ENCODE results near the gene SLC36A3. TPM values are rescaled to one million over a fixed set of nuclear protein-coding genes. Genes with fewer than 3 reads are reported as not detected.

The SLC36A3 gene
- polyA plus RNA-seq, 2 donors, result not detected

DNA sequence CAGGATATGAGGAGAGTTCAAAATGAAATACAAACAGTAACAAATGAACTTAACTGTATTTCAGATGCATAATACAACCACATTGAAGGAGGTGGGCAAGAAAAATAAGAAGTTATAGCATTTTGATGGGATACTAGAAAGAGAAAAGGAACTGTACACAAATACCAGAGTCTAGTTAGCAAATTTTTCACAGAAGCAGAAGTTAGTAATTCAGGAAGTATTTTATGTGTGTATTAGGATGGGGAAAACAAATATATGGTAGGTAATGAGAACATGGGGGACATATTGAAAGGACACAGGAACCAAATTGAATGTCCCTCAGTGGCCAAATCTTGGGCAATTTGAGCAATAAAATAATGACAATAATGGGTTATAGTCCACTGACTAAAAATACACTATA is 32.2 kb downstream of the SLC36A3 start:
- H3K36me3 ChIP-seq (ENCODE audit: control insufficient read depth in 2 of 2, insufficient read depth in 2 of 2, low read length in 1 of 2), result peaks cover 15 to 16% of the 10 kb centered on the region in 2 donors
- H3K9me3 ChIP-seq (ENCODE audit: control insufficient read depth in 2 of 2, insufficient read depth in 1 of 2, low read depth in 1 of 2, low read length in 1 of 2), result no peaks in the 10 kb centered on the region

DNA sequence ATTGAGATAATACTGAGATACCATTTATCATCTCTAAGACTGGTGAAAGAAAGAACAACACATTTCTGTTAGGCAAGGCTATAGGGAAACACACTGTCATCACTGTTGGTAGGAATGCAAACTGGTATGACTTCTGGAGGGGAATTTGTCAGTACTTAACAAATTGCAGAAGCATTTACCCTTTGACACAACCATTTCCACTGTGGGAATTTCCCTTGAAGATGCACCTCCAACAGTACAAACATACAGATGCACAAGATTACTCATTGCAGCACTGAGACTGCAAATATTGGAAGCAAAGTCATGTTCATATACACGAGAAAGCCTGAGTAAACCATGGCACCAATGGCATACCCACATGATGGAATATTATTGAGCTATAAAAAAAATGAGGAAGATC is 33.0 kb downstream of the SLC36A3 start:
- 46 to 51% methylated on average over 1 of the region's 1 CpG for WGBS, 2 donors
- Histone ChIP-seq H3K4me3 (ENCODE audit: low read depth in 1 of 2, low read length in 2 of 2) (no peak overlapping the region), H3K27ac (ENCODE audit: low read depth in 2 of 2, low read length in 1 of 2) (no peak overlapping the region), H3K4me1 (ENCODE audit: control insufficient read depth in 2 of 2, insufficient read depth in 2 of 2, low read length in 1 of 2) (no peaks in the 10 kb centered on the region), H3K9me3 (ENCODE audit: control insufficient read depth in 2 of 2, insufficient read depth in 1 of 2, low read depth in 1 of 2, low read length in 1 of 2) (no peaks in the 10 kb centered on the region), H3K27me3 (ENCODE audit: control insufficient read depth in 1 of 2, insufficient read depth in 2 of 2, low read length in 2 of 2) (no peaks in the 10 kb centered on the region), H3K36me3 (ENCODE audit: control insufficient read depth in 2 of 2, insufficient read depth in 2 of 2, low read length in 1 of 2) (peaks cover 15 to 16% of the 10 kb centered on the region in 2 donors)

More for the DNA sequence above, 32.2 kb downstream of the SLC36A3 start:
- Histone ChIP-seq H3K4me1 (ENCODE audit: control insufficient read depth in 2 of 2, insufficient read depth in 2 of 2, low read length in 1 of 2) (no peaks in the 10 kb centered on the region), H3K4me3 (ENCODE audit: low read depth in 1 of 2, low read length in 2 of 2) (no peak overlapping the region), H3K27me3 (ENCODE audit: control insufficient read depth in 1 of 2, insufficient read depth in 2 of 2, low read length in 2 of 2) (no peaks in the 10 kb centered on the region), H3K27ac (ENCODE audit: low read depth in 2 of 2, low read length in 1 of 2) (no peak overlapping the region)

- Histone ChIP-seq H3K4me3 (ENCODE audit: low read depth in 1 of 2, low read length in 2 of 2) (no peak overlapping the region), H3K27ac (ENCODE audit: low read depth in 2 of 2, low read length in 1 of 2) (no peak overlapping the region), H3K9me3 (ENCODE audit: control insufficient read depth in 2 of 2, insufficient read depth in 1 of 2, low read depth in 1 of 2, low read length in 1 of 2) (no peaks in the 10 kb centered on the region), H3K4me1 (ENCODE audit: control insufficient read depth in 2 of 2, insufficient read depth in 2 of 2, low read length in 1 of 2) (peaks cover 0 to 10% of the 10 kb centered on the region in 2 donors), H3K36me3 (ENCODE audit: control insufficient read depth in 2 of 2, insufficient read depth in 2 of 2, low read length in 1 of 2) (peaks cover 15 to 16% of the 10 kb centered on the region in 2 donors), H3K27me3 (ENCODE audit: control insufficient read depth in 1 of 2, insufficient read depth in 2 of 2, low read length in 2 of 2) (no peaks in the 10 kb centered on the region)
- 93 to 94% methylated on average over 11 of the region's 11 CpGs for WGBS, 2 donors
These were observed 35.9 kb downstream of the SLC36A3 start for GRCh38 chr5:151267491-151268260.

GRCh38 chr5:151264113-151264512 is 39.5 kb downstream of the SLC36A3 start:
- Histone ChIP-seq H3K27me3 (ENCODE audit: control insufficient read depth in 1 of 2, insufficient read depth in 2 of 2, low read length in 2 of 2) (no peaks in the 10 kb centered on the region), H3K27ac (ENCODE audit: low read depth in 2 of 2, low read length in 1 of 2) (peak overlapping the region; percentile 90 to 98), H3K4me1 (ENCODE audit: control insufficient read depth in 2 of 2, insufficient read depth in 2 of 2, low read length in 1 of 2) (peaks cover 0 to 14% of the 10 kb centered on the region in 2 donors), H3K4me3 (ENCODE audit: low read depth in 1 of 2, low read length in 2 of 2) (no peak overlapping the region), H3K9me3 (ENCODE audit: control insufficient read depth in 2 of 2, insufficient read depth in 1 of 2, low read depth in 1 of 2, low read length in 1 of 2) (no peaks in the 10 kb centered on the region), H3K36me3 (ENCODE audit: control insufficient read depth in 2 of 2, insufficient read depth in 2 of 2, low read length in 1 of 2) (peaks cover 15 to 21% of the 10 kb centered on the region in 2 donors)
- WGBS, 2 donors, result 34 to 41% methylated on average over 1 of the region's 1 CpG

DNA sequence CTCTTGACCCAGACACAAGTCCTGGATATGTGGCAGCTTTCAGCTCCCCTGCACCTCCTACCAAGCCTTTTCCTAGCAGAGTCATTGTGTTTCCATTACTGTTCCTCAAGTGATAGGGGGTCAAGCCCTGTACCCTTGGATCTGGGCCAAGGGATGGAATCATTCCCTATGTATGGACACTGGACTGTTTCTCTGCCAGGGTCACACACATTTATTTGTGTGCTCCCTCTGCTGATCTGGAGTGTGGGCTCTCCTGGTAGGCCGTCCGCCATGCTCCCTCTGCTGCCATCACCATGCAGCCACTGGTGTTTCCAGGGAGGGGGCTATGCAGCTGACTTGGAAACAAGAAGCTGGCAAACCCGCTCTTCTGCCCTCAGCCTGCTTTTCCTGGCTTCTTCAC is 41.0 kb downstream of the SLC36A3 start:
- no peaks in the 10 kb centered on the region for H3K9me3 ChIP-seq (ENCODE audit: control insufficient read depth in 2 of 2, insufficient read depth in 1 of 2, low read depth in 1 of 2, low read length in 1 of 2)
- peaks cover 7 to 16% of the 10 kb centered on the region in 2 donors for H3K36me3 ChIP-seq (ENCODE audit: control insufficient read depth in 2 of 2, insufficient read depth in 2 of 2, low read length in 1 of 2)
- 98% methylated on average over 3 of the region's 3 CpGs for WGBS, 2 donors
- no peak overlapping the region for H3K4me3 ChIP-seq (ENCODE audit: low read depth in 1 of 2, low read length in 2 of 2)
- no peaks in the 10 kb centered on the region for H3K27me3 ChIP-seq (ENCODE audit: control insufficient read depth in 1 of 2, insufficient read depth in 2 of 2, low read length in 2 of 2)
- H3K4me1 ChIP-seq (ENCODE audit: control insufficient read depth in 2 of 2, insufficient read depth in 2 of 2, low read length in 1 of 2), result peaks cover 0 to 26% of the 10 kb centered on the region in 2 donors
- peak overlapping the region; percentile 11 to 56 for H3K27ac ChIP-seq (ENCODE audit: low read depth in 2 of 2, low read length in 1 of 2)

GRCh38 chr5:151259931-151260330 is 43.6 kb downstream of the SLC36A3 start:
- Histone ChIP-seq H3K27me3 (ENCODE audit: control insufficient read depth in 1 of 2, insufficient read depth in 2 of 2, low read length in 2 of 2) (no peaks in the 10 kb centered on the region), H3K4me1 (ENCODE audit: control insufficient read depth in 2 of 2, insufficient read depth in 2 of 2, low read length in 1 of 2) (peaks cover 0 to 34% of the 10 kb centered on the region in 2 donors), H3K36me3 (ENCODE audit: control insufficient read depth in 2 of 2, insufficient read depth in 2 of 2, low read length in 1 of 2) (peaks cover 0 to 7% of the 10 kb centered on the region in 2 donors), H3K4me3 (ENCODE audit: low read depth in 1 of 2, low read length in 2 of 2) (no peak overlapping the region), H3K27ac (ENCODE audit: low read depth in 2 of 2, low read length in 1 of 2) (peak overlapping the region; percentile 54 to 70), H3K9me3 (ENCODE audit: control insufficient read depth in 2 of 2, insufficient read depth in 1 of 2, low read depth in 1 of 2, low read length in 1 of 2) (no peaks in the 10 kb centered on the region)
- WGBS, 2 donors, result 93% methylated on average over 4 of the region's 4 CpGs

DNA sequence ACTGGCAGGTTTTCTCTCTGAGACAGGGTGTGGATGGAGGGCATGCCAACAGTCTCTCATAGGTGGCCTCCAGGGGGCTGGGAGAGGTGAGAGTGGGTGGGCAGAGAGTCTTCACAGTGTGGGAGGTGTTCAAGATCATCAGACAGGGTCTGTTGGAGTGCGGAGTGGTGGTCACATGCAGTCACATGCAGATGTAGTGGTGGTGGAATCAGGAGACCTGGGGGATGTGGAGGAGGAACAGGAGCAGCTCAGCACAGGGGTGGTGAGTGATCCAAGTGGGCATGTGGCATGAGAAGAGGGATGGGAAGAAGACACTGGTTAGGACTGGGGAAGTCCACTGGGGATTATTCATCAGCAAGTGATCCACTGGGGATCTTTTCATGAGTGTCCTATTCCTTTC is 44.8 kb downstream of the SLC36A3 start:
- Histone ChIP-seq H3K27ac (ENCODE audit: low read depth in 2 of 2, low read length in 1 of 2) (peak overlapping the region in 1 of 2 donors; percentile 83), H3K4me3 (ENCODE audit: low read depth in 1 of 2, low read length in 2 of 2) (no peak overlapping the region), H3K36me3 (ENCODE audit: control insufficient read depth in 2 of 2, insufficient read depth in 2 of 2, low read length in 1 of 2) (peaks cover 0 to 7% of the 10 kb centered on the region in 2 donors), H3K9me3 (ENCODE audit: control insufficient read depth in 2 of 2, insufficient read depth in 1 of 2, low read depth in 1 of 2, low read length in 1 of 2) (no peaks in the 10 kb centered on the region), H3K4me1 (ENCODE audit: control insufficient read depth in 2 of 2, insufficient read depth in 2 of 2, low read length in 1 of 2) (peaks cover 0 to 31% of the 10 kb centered on the region in 2 donors), H3K27me3 (ENCODE audit: control insufficient read depth in 1 of 2, insufficient read depth in 2 of 2, low read length in 2 of 2) (no peaks in the 10 kb centered on the region)
- WGBS, 2 donors, result 21 to 96% methylated on average over 1 of the region's 1 CpG

GRCh38 chr5:151258201-151258611 is 45.4 kb downstream of the SLC36A3 start:
- Histone ChIP-seq H3K27me3 (ENCODE audit: control insufficient read depth in 1 of 2, insufficient read depth in 2 of 2, low read length in 2 of 2) (no peaks in the 10 kb centered on the region), H3K4me3 (ENCODE audit: low read depth in 1 of 2, low read length in 2 of 2) (no peak overlapping the region), H3K27ac (ENCODE audit: low read depth in 2 of 2, low read length in 1 of 2) (peak overlapping the region in 1 of 2 donors; percentile 83), H3K9me3 (ENCODE audit: control insufficient read depth in 2 of 2, insufficient read depth in 1 of 2, low read depth in 1 of 2, low read length in 1 of 2) (no peaks in the 10 kb centered on the region), H3K36me3 (ENCODE audit: control insufficient read depth in 2 of 2, insufficient read depth in 2 of 2, low read length in 1 of 2) (peaks cover 0 to 7% of the 10 kb centered on the region in 2 donors), H3K4me1 (ENCODE audit: control insufficient read depth in 2 of 2, insufficient read depth in 2 of 2, low read length in 1 of 2) (peaks cover 0 to 27% of the 10 kb centered on the region in 2 donors)
- 90 to 91% methylated on average over 7 of the region's 7 CpGs for WGBS, 2 donors

DNA sequence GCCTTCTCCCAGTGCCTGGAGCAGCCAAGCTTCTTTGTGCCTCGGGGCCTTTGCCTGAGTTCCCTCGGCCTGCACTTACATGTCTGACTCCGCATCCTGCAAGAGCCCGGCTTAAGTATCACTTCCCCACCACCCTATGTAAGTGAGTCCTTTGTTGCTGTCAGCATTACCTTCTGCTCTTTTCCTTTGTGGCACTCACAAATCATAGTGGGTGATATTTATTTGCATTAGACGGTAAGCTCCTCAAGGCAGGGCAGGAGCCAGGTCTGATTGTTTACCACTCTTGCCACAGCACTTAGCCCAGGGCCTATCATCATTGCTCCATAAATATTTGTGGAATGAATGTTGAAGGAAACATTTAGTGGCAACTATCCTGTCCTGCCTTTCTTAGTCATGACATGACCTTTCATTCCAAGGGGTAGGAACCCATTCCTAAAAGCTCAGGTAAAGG is 45.8 kb downstream of the SLC36A3 start:
- WGBS, 2 donors, result 48 to 55% methylated on average over 5 of the region's 5 CpGs

More for the DNA sequence above, 45.8 kb downstream of the SLC36A3 start:
- no peaks in the 10 kb centered on the region for H3K9me3 ChIP-seq (ENCODE audit: control insufficient read depth in 2 of 2, insufficient read depth in 1 of 2, low read depth in 1 of 2, low read length in 1 of 2)
- no peak overlapping the region for H3K4me3 ChIP-seq (ENCODE audit: low read depth in 1 of 2, low read length in 2 of 2)
- H3K4me1 ChIP-seq (ENCODE audit: control insufficient read depth in 2 of 2, insufficient read depth in 2 of 2, low read length in 1 of 2), result peaks cover 0 to 27% of the 10 kb centered on the region in 2 donors
- H3K27ac ChIP-seq (ENCODE audit: low read depth in 2 of 2, low read length in 1 of 2), result peak overlapping the region; percentile 32 to 83
- H3K27me3 ChIP-seq (ENCODE audit: control insufficient read depth in 1 of 2, insufficient read depth in 2 of 2, low read length in 2 of 2), result no peaks in the 10 kb centered on the region
- H3K36me3 ChIP-seq (ENCODE audit: control insufficient read depth in 2 of 2, insufficient read depth in 2 of 2, low read length in 1 of 2), result peaks cover 0 to 7% of the 10 kb centered on the region in 2 donors

Measured in esophagus (tissue), 2 donors.